LoVo (cell line): ENCODE data around the gene PCBP3.
"Not testable (repeated sequence)": the region's sequence is repeated elsewhere in the genome, so short reads cannot be mapped to it uniquely, and the experiment has no call there.

ENCODE experiments used
- DNase-seq: peaks from one replicate; pipeline ENCODE4 v3.0.0-alpha.2; 2016; ENCODE audit warnings: low spot score

PCBP3 gene

DNA sequence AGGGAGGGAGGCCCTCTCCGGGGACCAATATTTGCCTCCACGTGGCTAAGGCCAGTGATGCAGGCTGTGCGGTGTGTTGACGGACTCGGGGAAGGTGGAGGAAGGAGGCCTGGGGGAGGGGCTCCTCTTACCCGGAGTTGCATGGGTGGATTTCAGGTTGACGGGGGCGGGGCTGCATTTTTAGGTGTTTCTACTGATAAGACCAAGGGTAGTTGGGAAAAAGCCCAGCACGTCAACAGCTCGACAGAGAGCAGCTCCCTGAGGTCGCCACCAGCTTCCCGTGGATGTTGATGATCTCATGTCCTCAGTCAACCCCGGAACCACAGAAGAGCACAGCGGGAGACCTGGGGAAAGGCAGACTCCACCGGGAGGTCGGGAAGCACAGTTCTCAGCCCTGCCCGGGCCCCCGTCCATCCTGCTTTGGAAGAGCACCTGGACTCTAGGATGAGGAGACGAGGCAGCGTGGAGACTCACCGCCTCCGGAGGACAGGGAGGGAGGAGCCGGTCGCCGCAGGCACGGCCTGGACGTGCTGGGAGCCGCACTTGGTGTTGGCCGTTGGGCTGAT, 305.1 kb downstream of the PCBP3 start:
- no peak for DNase-seq

DNA sequence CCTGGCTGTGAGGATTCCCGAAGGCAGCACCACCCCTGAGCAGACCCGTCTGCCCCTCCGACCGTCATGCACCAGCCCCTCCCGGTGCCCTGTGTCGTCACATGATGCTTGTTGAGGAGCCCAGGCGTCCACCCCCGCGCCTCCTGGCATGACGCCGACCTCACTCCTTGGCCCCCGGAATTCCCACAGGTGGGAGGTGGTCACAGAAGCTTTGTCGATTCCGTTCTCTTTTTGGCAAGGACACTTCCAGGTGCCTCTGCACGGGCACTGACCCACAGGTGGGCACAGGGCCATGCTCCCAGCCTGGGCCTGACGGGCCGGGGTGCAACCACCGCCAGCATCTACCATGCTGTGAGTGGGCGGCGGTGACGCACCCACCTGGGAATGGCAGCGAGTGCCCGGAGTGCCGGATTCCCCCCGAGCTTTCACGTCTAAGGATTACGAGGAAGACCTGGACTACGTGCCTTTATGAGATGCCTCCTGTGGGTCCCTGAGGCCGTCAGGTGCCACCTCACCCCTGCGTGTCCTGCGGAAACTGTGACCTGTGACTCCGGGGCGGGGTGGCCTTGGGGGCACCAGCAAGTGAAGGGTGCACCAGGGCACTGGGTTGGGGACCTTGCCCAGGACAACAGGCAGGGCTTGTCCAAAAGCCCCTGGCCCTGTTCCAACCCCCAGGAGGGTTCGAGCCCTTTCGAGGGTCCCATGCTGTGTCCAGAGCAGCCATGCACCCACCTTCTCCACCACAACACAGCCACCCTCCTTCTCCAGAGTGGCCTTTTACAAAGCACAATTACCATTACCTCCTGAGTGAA, 306.6 kb downstream of the PCBP3 start:
- no peak for DNase-seq

DNA sequence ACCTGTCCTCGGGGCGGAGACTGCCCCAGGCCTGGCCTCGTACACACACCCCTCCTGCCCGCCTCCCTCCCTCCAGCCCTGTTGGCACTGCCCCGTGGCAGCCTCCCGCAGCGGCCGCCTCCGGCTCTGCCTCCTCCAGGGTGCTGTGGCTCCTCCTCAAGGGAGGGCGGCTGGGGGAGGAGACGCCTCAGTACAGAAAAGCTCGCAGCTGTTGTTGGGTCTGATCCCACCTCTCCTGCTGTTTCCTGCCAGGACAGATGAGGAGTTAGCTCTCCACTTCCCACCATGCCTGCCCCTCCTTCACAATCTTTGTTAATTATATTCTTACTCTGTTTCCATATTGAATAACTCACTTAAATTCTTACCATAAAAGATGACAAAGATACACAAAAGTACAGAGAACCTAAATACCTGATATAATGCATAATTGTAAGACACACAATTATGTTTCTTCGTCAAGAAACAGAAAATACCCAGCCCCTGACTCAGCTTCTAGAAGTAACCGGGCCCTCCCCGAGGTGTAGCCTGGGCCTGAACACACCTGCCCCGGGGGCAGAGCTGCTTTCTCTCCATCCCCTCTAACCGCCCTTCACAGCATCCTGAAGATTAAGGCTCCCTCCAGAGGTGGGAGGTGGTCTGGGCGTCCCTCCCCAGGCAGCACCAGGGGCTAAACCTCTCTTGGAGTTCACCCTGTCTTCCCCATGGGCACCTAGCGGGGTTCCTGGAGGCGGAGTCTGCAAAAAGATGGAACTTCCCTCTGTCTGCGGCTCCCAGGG, 307.4 kb downstream of the PCBP3 start:
- no peak for DNase-seq

GRCh38 chr21:45951676-45952075, 308.2 kb downstream of the PCBP3 start:
- DNase-seq: no peak

- DNase-seq: not testable (repeated sequence)
These were observed 309.0 kb downstream of the PCBP3 start for GRCh38 chr21:45952527-45952926.

DNA sequence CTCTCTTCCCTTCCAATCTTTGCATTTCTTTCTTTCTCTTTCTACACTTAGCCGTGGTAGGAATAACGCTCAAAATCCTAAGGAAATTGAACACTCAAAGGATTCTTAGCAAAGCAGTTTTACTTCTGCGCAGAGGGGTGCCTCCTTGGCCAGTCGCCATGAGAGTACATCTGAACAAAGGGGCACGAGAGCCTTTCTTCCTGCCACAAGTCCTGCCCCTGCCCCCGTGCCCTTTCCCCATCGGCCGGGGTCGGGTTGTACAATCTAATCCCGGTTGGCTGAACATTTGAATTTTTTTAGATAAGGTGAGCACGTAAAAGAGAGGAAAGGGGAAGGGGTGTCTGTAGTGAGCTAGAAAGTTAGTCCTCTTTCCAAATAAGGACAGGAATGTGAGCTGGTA, 309.4 kb downstream of the PCBP3 start:
- no peak for DNase-seq

- no peak for DNase-seq
These were observed 310.7 kb downstream of the PCBP3 start for GRCh38 chr21:45954261-45954660.

- no peak for DNase-seq
These were observed 311.4 kb downstream of the PCBP3 start for GRCh38 chr21:45954921-45955320.

DNA sequence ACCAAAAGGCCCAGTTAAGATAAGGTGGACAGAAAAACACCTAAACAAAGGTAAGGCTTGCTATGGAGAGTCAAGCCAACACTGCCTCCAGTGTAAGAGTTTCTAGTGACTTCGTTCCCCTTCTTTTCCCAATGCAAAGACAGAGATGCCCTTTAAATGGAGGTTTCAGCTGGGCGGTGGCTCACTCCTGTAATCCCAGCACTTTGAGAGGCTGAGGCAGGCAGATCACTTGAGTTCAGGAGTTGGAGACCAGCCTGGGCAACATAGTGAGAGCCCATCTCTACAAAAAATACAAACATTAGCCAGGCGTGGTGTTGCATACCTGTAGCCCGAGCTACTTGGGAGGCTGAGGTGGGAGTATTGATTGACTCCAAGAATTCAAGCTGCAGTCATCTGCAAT, 314.0 kb downstream of the PCBP3 start:
- DNase-seq: no peak

DNA sequence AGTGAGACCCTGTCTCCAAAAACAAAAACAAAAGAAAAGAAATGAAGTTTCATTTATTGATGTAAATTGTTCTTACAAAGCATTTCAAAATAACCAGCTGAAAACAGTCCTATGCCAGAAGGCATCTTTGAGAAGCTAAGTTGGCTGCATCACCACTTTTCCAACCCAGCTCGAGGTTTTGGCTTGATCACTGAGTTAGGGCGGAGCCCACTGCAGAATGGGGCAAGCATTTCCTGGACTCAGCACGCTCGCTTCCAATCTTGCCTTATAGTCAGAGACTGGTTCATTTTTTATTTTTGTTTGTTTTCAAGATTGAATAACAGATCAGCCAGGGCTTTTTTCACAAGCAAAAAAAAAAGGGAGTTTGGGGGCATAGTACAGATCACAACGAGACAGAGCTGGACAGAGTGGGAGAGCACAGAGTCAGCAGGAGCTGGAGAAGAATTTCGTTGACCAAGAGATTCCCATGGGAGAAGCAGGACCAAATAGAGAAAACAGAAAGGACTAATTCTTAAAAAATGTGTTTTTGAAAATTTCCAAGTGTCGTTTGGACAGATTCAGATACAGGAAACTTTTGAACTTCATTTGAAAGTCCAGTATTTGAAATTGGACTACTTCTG, 314.6 kb downstream of the PCBP3 start:
- DNase-seq: no peak

GRCh38 chr21:45959182-45959581, 315.7 kb downstream of the PCBP3 start:
- no peak for DNase-seq

- DNase-seq: no peak
These were observed 316.4 kb downstream of the PCBP3 start for GRCh38 chr21:45959779-45960390.

DNA sequence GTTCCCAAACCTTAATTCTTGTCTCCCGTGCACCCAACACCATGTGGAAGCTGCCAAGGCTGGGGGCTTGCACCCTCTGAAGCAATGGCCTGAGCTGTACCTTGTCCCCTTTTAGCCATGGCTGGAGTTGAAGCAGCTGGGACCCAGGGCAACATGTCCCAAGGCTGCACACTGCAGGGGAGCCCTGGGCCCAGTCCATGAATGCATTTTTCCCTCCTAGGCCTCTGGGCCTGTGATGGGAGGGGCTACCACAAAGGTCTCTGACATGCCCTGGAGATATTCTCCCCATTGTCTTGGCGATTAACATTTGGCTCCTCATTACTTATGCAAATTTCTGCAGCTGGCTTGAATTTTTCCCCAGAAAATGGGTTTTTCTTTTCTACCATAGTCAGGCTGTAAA, 317.9 kb downstream of the PCBP3 start:
- DNase-seq: not testable (repeated sequence)

DNA sequence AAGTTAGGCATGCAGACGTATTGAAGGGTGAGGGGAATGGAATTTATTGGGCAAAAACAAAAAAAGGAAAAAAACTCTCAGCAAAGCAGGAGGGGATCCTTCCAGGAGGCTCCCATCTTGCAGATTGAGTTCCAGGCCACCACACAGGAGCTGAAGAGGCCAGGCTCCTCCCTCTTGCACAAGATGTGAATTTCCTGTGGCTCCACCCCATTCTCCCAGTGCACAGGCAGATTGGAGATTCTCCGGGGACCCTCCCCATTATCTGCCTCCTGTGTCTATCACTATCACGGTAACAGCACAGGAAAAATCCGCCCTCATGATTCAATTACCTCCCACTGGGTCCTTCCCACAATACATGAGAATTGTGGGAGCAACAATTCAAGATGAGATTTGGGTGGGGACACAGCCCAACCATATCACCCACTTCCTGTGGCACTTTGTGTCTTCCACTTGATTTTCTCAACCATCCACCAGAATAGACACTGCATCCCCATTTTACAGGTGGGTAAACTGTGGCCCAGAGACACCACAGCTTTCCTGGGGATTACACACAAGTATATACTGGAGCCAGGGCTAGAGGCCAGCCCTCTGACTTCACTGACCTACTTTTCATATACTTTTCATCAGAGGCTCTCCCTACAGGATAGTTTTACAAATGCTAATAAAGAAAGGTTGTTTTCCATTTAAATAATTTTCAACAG, 319.2 kb downstream of the PCBP3 start:
- DNase-seq: no peak

DNA sequence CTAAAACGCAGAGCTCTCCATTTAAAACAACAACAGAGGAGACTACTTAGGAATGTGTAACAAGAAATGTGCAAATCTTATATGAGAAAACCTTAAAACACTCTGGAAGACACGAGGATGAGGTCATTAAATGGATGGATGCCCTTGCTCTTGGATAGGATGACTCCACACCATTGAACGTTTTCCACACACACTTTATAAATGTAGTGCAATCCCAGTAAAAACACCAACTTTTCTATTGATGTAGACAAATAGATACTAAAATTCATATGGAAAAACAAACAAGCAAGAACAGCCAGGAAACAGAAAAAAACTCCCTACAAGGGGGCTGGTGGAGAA, 319.7 kb downstream of the PCBP3 start:
- DNase-seq: no peak

DNA sequence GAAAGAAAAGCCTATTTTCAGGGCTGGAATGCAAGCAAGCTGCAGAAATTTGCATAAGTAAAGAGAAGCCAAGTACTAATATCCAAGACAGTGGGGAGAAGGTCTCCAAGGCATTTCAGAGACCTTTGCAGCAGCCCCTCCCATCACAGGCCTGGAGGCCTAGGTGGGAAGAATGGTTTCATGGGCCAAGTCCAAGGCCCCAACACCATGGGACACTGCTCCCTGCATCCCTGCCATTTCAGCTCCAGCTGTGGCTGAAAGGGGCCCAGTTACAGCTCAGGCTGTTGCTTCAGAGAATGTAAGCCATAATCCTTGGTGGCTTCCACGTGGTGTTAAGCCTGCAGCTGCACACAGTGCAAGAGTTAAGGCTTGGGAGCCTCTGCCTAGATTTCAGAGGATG, 321.1 kb downstream of the PCBP3 start:
- no peak for DNase-seq

GRCh38 chr21:45965084-45965809, 321.7 kb downstream of the PCBP3 start:
- no peak for DNase-seq

GRCh38 chr21:45966791-45967394, 323.4 kb downstream of the PCBP3 start:
- DNase-seq: no peak

DNA sequence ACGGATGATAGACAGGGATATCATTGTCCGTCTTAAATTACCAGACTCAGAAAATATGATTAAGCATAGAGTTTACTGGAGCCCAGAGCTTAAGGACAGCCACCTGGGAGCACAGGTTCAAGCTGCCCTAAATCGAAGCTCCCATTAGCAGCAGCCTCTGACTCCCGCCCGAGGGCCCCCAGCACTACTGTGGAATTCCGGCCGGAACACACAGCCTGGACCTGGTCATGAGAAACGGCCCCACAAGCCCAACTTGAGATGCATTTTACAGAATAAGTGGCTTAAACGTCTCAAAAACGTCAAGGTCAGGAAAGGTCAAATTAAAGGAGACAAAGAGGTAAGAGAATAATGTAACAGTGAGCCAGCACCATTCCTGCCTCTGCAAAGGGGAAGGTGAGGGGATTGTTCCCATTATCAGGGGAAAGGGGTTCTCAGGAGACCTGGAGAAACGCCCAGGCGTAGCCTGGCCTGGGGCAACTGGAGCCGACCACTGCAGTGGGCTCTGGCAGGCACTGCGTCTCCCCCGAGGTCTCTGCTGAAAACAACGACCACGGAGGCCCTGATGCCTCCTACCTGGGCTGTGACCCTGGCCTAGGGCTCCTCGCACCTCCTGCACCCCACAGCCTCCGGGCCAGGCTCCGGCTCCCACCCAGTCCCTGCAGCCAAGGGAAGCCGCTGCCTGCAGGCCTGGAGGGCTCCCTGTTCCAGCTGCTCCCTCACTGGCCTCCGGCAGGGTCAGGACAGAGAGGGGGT, 326.6 kb downstream of the PCBP3 start:
- no peak for DNase-seq
